ENCODE results near the gene BAZ1A.

Gene BAZ1A

GRCh38 chr14:34875031-34875922 lies at the start of gene BAZ1A:
Gene BAZ1A (minus strand): TSS chr14:34875360. CDS start chr14:34874604, 756 bp downstream.
- H3K9me3 ChIP-seq (replicated peaks in 1 of 11): no peaks in the 10 kb centered on the region
- H3K9ac ChIP-seq: peak within 1 kb of the TSS; percentile 96 to 100 (median 98)
- no peak for TF ChIP-seq Cebpa-rat (IDR thresholded peaks at IDR 0.05)

GRCh38 chr14:34920339-34920738 lies 45.2 kb upstream of the BAZ1A start:
- H3K9ac ChIP-seq: no peak overlapping the region
- H3K9me3 ChIP-seq (replicated peaks in 1 of 11): no peaks in the 10 kb centered on the region
- H3K4me1 ChIP-seq: peaks cover 0 to 9% (median 0%) of the 10 kb centered on the region in 10 experiments; a peak in 5 of 20 replicates
- H3K27ac ChIP-seq: no peak overlapping the region
- no peak overlapping the region for H3K4me3 ChIP-seq
- no peaks in the 10 kb centered on the region for H3K36me3 ChIP-seq
- TF ChIP-seq Cebpa-rat (IDR thresholded peaks at IDR 0.05): no peak
- H3K4me2 ChIP-seq: no peak overlapping the region
- H3K27me3 ChIP-seq: no peaks in the 10 kb centered on the region
- no peaks in the 10 kb centered on the region for H4K20me1 ChIP-seq

More at GRCh38 chr14:34875031-34875922, at the start of gene BAZ1A:
- no peaks in the 10 kb centered on the region for H3K27me3 ChIP-seq
- H3K4me2 ChIP-seq: peak within 1 kb of the TSS; percentile 74 to 94 (median 91)
- H3K4me3 ChIP-seq: peak within 1 kb of the TSS; percentile 81 to 98 (median 94)
- H4K20me1 ChIP-seq: peaks cover 21 to 37% (median 30%) of the 10 kb centered on the region in 11 experiments; a peak in 21 of 22 replicates
- peaks cover 6 to 24% (median 22%) of the 10 kb centered on the region in 11 experiments; a peak in 21 of 22 replicates for H3K36me3 ChIP-seq
- peak within 1 kb of the TSS; percentile 96 to 100 (median 99) for H3K27ac ChIP-seq
- H3K4me1 ChIP-seq: peaks cover 22 to 37% (median 32%) of the 10 kb centered on the region in 10 experiments

- Histone ChIP-seq H3K4me2 (peak overlapping the region in 9 of 11 experiments; percentile 32 to 68 (median 58); a peak in 17 of 22 replicates), H3K27ac (no peak overlapping the region)
Observed at GRCh38 chr14:34913619-34914018, 38.5 kb upstream of the BAZ1A start.

GRCh38 chr14:34912966-34913365 lies 37.8 kb upstream of the BAZ1A start:
- H3K4me1 ChIP-seq: peaks cover 13 to 17% (median 14%) of the 10 kb centered on the region in 10 experiments
- no peak overlapping the region for H3K4me3 ChIP-seq
- H4K20me1 ChIP-seq: no peaks in the 10 kb centered on the region
- peak overlapping the region; percentile 32 to 68 (median 58) for H3K4me2 ChIP-seq
- no peak overlapping the region for H3K27ac ChIP-seq
- H3K36me3 ChIP-seq: no peaks in the 10 kb centered on the region
- no peaks in the 10 kb centered on the region for H3K9me3 ChIP-seq (replicated peaks in 1 of 11)
- no peaks in the 10 kb centered on the region for H3K27me3 ChIP-seq
- no peak for TF ChIP-seq Cebpa-rat (IDR thresholded peaks at IDR 0.05)
- H3K9ac ChIP-seq: no peak overlapping the region

More at GRCh38 chr14:34913619-34914018, 38.5 kb upstream of the BAZ1A start:
- TF ChIP-seq Cebpa-rat (IDR thresholded peaks at IDR 0.05): no peak
- H3K4me3 ChIP-seq: no peak overlapping the region
- H3K36me3 ChIP-seq: no peaks in the 10 kb centered on the region
- H4K20me1 ChIP-seq: no peaks in the 10 kb centered on the region
- H3K27me3 ChIP-seq: no peaks in the 10 kb centered on the region
- no peaks in the 10 kb centered on the region for H3K9me3 ChIP-seq (replicated peaks in 1 of 11)
- H3K9ac ChIP-seq: no peak overlapping the region
- peaks cover 13 to 20% (median 15%) of the 10 kb centered on the region in 10 experiments for H3K4me1 ChIP-seq

- Histone ChIP-seq H3K4me2 (peak overlapping the region in 9 of 11 experiments; percentile 32 to 68 (median 58); a peak in 11 of 22 replicates), H3K9me3 (replicated peaks in 1 of 11) (no peaks in the 10 kb centered on the region)
- no peak for TF ChIP-seq Cebpa-rat (IDR thresholded peaks at IDR 0.05)
Observed at GRCh38 chr14:34912182-34912581, 37.0 kb upstream of the BAZ1A start.

GRCh38 chr14:34911209-34912150 lies 36.3 kb upstream of the BAZ1A start:
- no peaks in the 10 kb centered on the region for H4K20me1 ChIP-seq
- no peaks in the 10 kb centered on the region for H3K36me3 ChIP-seq
- peaks cover 12 to 17% (median 14%) of the 10 kb centered on the region in 10 experiments for H3K4me1 ChIP-seq
- no peaks in the 10 kb centered on the region for H3K27me3 ChIP-seq
- peak in 1 of 11 experiments; percentile 46; a peak in 2 of 22 replicates for TF ChIP-seq Cebpa-rat (IDR thresholded peaks at IDR 0.05)
- no peak overlapping the region for H3K9ac ChIP-seq
- H3K4me2 ChIP-seq: no peak overlapping the region
- no peak overlapping the region for H3K27ac ChIP-seq
- no peaks in the 10 kb centered on the region for H3K9me3 ChIP-seq (replicated peaks in 1 of 11)
- no peak overlapping the region for H3K4me3 ChIP-seq

More at GRCh38 chr14:34912182-34912581, 37.0 kb upstream of the BAZ1A start:
- Histone ChIP-seq H3K27ac (no peak overlapping the region), H4K20me1 (no peaks in the 10 kb centered on the region), H3K9ac (no peak overlapping the region), H3K4me3 (no peak overlapping the region), H3K4me1 (peaks cover 12 to 17% (median 14%) of the 10 kb centered on the region in 10 experiments), H3K27me3 (no peaks in the 10 kb centered on the region), H3K36me3 (no peaks in the 10 kb centered on the region)

- TF ChIP-seq Cebpa-rat (IDR thresholded peaks at IDR 0.05): no peak
- H3K36me3 ChIP-seq: no peaks in the 10 kb centered on the region
- H3K4me1 ChIP-seq: peaks cover 0 to 6% (median 0%) of the 10 kb centered on the region in 10 experiments; a peak in 2 of 20 replicates
- no peak overlapping the region for H3K9ac ChIP-seq
- H3K27me3 ChIP-seq: no peaks in the 10 kb centered on the region
- H3K9me3 ChIP-seq (replicated peaks in 1 of 11): no peaks in the 10 kb centered on the region
- H3K4me3 ChIP-seq: no peak overlapping the region
- no peak overlapping the region for H3K27ac ChIP-seq
- no peaks in the 10 kb centered on the region for H4K20me1 ChIP-seq
- no peak overlapping the region for H3K4me2 ChIP-seq
Observed at GRCh38 chr14:34906287-34906686, 31.1 kb upstream of the BAZ1A start.

GRCh38 chr14:34895277-34895676 lies 20.1 kb upstream of the BAZ1A start:
- TF ChIP-seq Cebpa-rat (IDR thresholded peaks at IDR 0.05): no peak
- Histone ChIP-seq H3K27ac (no peak overlapping the region), H3K36me3 (no peaks in the 10 kb centered on the region), H3K27me3 (no peaks in the 10 kb centered on the region), H3K4me2 (no peak overlapping the region), H3K9ac (no peak overlapping the region), H4K20me1 (no peaks in the 10 kb centered on the region), H3K4me1 (no peaks in the 10 kb centered on the region), H3K4me3 (no peak overlapping the region), H3K9me3 (replicated peaks in 1 of 11) (no peaks in the 10 kb centered on the region)

GRCh38 chr14:34890937-34891336 lies 15.8 kb upstream of the BAZ1A start:
- no peaks in the 10 kb centered on the region for H4K20me1 ChIP-seq
- no peaks in the 10 kb centered on the region for H3K4me1 ChIP-seq
- H3K4me3 ChIP-seq: no peak overlapping the region
- H3K27ac ChIP-seq: no peak overlapping the region
- TF ChIP-seq Cebpa-rat (IDR thresholded peaks at IDR 0.05): no peak
- no peak overlapping the region for H3K4me2 ChIP-seq
- no peaks in the 10 kb centered on the region for H3K36me3 ChIP-seq
- no peaks in the 10 kb centered on the region for H3K27me3 ChIP-seq
- H3K9me3 ChIP-seq (replicated peaks in 1 of 11): no peaks in the 10 kb centered on the region
- H3K9ac ChIP-seq: no peak overlapping the region

Data from BLaER1 treated with 17β-estradiol and CSF1 and Interleukin-3, amounts not matched to agents 10 nM and 100 nM (cell line).